ENCODE measurements around the gene LRRK1.

DNA sequence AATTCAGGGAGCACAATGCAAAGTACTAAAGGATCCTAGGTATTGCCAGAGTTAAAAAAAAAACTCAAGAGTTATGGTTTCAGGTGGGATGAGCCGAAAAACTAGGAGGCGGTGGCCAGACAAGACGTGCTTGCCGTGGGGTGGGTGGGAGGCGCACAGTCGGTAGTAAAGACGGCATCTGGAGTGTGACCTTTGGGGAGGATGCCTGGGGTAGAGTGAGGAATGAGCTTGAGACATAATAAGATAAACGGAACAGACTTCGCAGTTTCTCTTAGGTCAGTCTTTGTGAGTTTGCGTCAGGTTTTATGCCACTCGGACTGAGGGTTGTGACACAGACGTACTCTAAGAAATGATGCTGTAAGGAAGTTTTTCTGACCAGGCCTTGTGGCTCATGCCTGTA is 139.6 kb downstream of the LRRK1 start:
- TF ChIP-seq EZH2 (IDR thresholded peaks at IDR 0.05; ENCODE audit: insufficient read depth, poor library complexity, severe bottlenecking) (no peak), EZH2phosphoT487 (IDR thresholded peaks at IDR 0.05; ENCODE audit: insufficient read depth, low read depth) (no peak)
